Lower leg skin (tissue), 4 donors: Measurements from ENCODE around the gene LCN15. TPM values are rescaled to one million over a fixed set of nuclear protein-coding genes. Genes with fewer than 3 reads are reported as not detected.

Experiments
- DNase-seq, 2 donors: peaks; one replicate each; pipeline ENCODE4 v3.0.0-alpha.2; 2019; ENCODE audit warnings: low spot score in 2 of 2
- H3K4me3 ChIP-seq: fragments of 200-600 bp; sonication (generic); 2 replicates; pipeline ENCODE4 v1.5.1; 2017; ENCODE audit warnings: mild to moderate bottlenecking, low read depth; ENCODE audit not compliant: poor library complexity, severe bottlenecking
- POLR2A ChIP-seq, 2 donors: fragments of 450-650 bp; IDR thresholded peaks; one replicate each; pipeline ENCODE4 v1.6.1; 2016 to 2017; ENCODE audit warnings: antibody characterized with exemption in 2 of 2, mild to moderate bottlenecking in 1 of 2, moderate library complexity in 1 of 2
- WGBS, 2 donors: methylation state at CpG; one replicate each; pipeline ENCODE4 v1.1.5; 2018; 5-methylcytosine and 5-hydroxymethylcytosine counted together
- intact Hi-C: fragments of 100-400 bp; cut with DNase I; formaldehyde crosslinking; loops from one replicate; pipeline ENCODE4 v1.15.0; 2023; ENCODE audit warnings: low total_unique reads
- total RNA-seq, 4 donors: library from RNA; depleted of rRNA; stranded (reverse); fragments of >200 nt; gene quantifications; one replicate each; pipeline ENCODE4 v1.1.0, GENCODE V29; 2016
- TF ChIP-seq, protein P1 (sequence below), 3 donors: fragments of 450-650 bp; IDR thresholded peaks; one replicate each; pipeline ENCODE4 v1.5.1; 2016; ENCODE audit warnings: antibody characterized with exemption in 3 of 3, mild to moderate bottlenecking in 3 of 3, moderate library complexity in 2 of 3

The LCN15 gene
- total RNA-seq, 4 donors from 2014 or later: not detected

DNA sequence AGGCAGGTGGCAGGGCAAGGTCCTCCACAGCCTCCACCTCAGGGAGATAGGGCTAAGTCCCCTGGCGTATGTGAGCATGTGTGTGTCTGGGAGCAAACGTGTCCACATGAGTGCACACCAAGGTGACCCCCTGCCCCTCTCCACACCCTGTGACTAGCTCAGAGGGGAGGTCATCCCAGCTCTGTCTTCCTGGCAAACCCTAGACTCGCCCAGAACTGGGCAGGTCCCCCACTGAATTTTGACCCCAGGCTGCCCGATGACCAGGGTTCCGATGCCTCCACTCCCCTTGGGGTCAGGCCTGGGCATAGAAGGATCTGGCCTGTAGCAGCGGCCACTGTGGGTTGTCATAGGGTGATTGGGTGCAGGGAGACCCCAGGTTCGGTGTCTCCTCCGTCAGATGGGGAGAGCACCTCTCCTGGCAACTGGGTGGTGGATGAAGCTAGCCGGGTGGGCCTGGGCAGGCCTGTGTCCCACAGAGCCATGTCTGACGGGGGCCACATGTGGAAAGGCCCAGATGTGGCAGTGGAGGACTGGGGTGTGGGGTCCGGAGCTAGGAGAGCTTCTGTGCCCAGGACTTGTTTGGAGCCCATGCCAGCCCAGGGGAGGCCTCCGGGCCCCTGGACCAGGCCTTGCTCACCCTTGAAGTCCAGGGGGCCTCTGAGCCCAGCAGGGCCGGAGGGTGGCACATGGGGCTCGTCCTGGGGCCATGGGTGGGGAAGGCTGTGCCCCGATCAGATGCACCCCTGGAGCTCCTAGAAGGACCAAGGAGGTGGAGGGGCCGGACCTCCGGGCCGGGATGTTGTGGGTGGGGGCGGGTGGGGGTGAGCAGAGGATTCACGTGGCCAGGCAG is 45.7 kb downstream of the LCN15 start:
- intact Hi-C loops: no loop called here
- no peak overlapping the region for H3K4me3 ChIP-seq
- no peak for DNase-seq
- no peak for TF ChIP-seq POLR2A (IDR thresholded peaks at IDR 0.05)
- TF ChIP-seq, protein P1, sequence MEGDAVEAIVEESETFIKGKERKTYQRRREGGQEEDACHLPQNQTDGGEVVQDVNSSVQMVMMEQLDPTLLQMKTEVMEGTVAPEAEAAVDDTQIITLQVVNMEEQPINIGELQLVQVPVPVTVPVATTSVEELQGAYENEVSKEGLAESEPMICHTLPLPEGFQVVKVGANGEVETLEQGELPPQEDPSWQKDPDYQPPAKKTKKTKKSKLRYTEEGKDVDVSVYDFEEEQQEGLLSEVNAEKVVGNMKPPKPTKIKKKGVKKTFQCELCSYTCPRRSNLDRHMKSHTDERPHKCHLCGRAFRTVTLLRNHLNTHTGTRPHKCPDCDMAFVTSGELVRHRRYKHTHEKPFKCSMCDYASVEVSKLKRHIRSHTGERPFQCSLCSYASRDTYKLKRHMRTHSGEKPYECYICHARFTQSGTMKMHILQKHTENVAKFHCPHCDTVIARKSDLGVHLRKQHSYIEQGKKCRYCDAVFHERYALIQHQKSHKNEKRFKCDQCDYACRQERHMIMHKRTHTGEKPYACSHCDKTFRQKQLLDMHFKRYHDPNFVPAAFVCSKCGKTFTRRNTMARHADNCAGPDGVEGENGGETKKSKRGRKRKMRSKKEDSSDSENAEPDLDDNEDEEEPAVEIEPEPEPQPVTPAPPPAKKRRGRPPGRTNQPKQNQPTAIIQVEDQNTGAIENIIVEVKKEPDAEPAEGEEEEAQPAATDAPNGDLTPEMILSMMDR (IDR thresholded peaks at IDR 0.05): no peak
- WGBS, 2 donors: 54 to 68% methylated on average over 14 to 17 of the region's 20 CpGs

DNA sequence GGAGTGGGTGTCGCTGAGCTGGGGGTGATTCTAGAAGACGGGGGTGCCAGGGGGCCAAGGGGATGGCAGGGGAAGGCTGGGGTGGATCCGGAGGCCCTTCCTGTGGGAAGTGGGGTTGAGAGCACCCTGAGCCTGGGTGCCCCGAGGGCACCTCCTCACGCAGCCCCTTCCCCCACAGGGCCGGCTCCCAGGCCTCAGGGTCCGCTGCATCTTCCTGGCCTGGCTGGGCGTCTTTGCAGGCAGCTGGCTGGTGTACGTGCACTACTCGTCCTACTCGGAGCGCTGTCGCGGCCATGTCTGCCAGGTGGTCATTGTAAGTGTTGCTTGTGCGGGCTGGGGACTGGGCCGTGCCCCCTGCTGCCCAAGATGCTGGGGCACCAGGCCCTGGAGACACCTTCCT is 46.9 kb downstream of the LCN15 start:
- no peak overlapping the region for H3K4me3 ChIP-seq
- no peak for DNase-seq
- TF ChIP-seq, protein P1 (IDR thresholded peaks at IDR 0.05): no peak
- no peak for TF ChIP-seq POLR2A (IDR thresholded peaks at IDR 0.05)
- WGBS, 2 donors: 77 to 78% methylated on average over 16 of the region's 16 CpGs
- intact Hi-C loops: no loop called here

DNA sequence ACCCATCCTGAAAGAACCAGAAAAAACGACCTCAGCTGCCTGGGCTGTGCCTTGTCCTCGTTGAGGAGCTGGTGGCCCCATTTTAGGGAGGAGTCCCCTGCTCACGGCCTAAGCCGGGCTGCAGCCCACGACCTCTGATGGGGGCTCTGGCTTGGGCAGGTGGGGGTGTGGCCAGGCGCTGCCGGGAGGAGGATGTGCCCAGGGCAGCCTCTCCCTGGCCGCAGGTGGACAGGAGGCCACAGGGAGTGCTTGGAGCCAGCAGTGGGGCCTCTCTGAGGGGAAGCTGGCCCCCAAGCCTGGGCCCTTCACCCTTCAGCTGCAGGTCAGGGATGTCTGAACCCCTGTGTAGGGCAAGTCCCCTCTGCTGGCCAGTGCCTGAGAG is 49.4 kb downstream of the LCN15 start:
- H3K4me3 ChIP-seq: no peak overlapping the region
- no peak for TF ChIP-seq POLR2A (IDR thresholded peaks at IDR 0.05)
- TF ChIP-seq, protein P1 (IDR thresholded peaks at IDR 0.05): no peak
- no peak for DNase-seq
- intact Hi-C loops: no loop called here
- 59 to 83% methylated on average over 3 to 6 of the region's 8 CpGs for WGBS, 2 donors

DNA sequence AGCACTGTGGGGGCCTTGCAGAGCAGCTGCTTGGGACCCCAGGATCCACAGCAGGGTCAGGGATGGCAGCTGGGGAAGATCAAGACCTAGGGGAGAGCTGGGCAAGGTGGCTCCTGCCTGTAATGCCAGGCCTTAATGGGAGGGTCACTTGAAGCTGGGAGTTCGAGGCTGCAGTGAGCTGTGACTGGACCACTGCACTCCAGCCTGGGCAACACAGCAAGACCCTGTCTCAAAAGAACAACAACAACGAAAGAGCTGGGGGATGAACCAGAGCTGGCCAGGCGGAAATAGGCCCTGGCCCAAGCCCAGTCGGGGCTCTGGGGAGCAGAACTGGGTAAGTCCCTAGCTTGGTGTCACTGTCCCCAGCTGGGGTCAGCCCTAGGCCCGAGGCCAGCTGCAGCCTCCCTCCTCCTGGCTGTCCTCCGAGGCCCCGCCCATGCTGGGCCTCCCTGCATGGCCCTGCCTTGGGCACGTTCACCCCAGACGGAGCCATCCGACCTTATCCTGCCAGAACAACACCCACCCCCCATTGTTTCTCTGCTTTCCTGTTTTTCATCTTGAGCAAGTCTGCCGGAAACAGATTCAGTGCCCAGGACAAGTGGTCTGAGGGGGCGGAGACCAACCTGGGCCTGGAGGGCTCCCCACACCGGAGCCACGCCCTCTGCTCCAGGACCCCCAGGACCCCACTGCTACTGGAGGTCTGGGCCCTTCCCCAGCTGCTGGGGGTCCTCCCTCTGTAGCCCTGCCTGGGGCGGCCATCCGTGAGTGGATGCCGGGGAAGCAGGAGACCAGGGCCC is 50.0 kb downstream of the LCN15 start:
- TF ChIP-seq, protein P1 (IDR thresholded peaks at IDR 0.05): no peak
- TF ChIP-seq POLR2A (IDR thresholded peaks at IDR 0.05): no peak
- intact Hi-C loops: no loop called here
- H3K4me3 ChIP-seq: no peak overlapping the region
- 56 to 58% methylated on average over 17 of the region's 17 CpGs for WGBS, 2 donors
- no peak for DNase-seq

DNA sequence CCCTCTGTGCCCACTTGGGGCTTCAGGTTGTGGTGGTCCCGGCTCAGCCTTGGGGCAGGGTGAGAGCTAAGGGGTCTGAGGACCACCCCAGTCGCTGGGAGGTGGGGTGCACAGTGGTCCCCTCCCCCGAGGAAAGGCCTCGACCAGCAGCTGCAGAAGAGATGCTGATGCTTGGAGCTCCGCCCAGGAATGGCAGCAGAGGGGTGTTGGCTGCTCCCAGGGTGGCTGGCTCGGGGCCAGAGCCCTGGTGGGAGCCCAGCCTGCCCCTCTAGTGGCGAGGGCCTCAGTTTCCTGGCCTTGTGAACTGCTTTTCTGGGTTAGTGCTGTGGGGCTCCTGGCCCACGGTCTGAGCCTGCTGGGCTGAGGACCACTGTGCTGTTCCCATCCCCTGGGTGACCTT is 50.8 kb downstream of the LCN15 start:
- TF ChIP-seq, protein P1 (IDR thresholded peaks at IDR 0.05): no peak
- no peak for TF ChIP-seq POLR2A (IDR thresholded peaks at IDR 0.05)
- intact Hi-C loops: no loop called here
- DNase-seq: no peak
- 47 to 58% methylated on average over 7 to 8 of the region's 8 CpGs for WGBS, 2 donors
- no peak overlapping the region for H3K4me3 ChIP-seq
